Gastrocnemius medialis (tissue), 4 donors: ENCODE measurements around the gene ROBO4. TPM values are rescaled to one million over a fixed set of nuclear protein-coding genes. Genes with fewer than 3 reads are reported as not detected.

Source experiments
- ATAC-seq, 2 donors: fragments of 150-250 bp; one replicate each; pipeline ENCODE4 v1.9.1; 2016
- DNase-seq, 2 donors: peaks; one replicate each; pipeline ENCODE4 v3.0.0-alpha.2; 2019
- H3K27ac ChIP-seq, 4 donors: fragments of 200-600 bp; sonication (generic); 1 replicate in 1 of 4; 2 replicates in 3 of 4; pipeline ENCODE4 v1.5.1; 2016 to 2018; ENCODE audit warnings: mild to moderate bottlenecking in 2 of 4, moderate library complexity in 1 of 4
- H3K27me3 ChIP-seq, 3 donors: fragments of 200-600 bp; sonication (generic) in 2 of 3; 1 replicate in 1 of 3; 2 replicates in 2 of 3; pipeline versions ENCODE4 v1.5.1 to v1.6.0; 2016 to 2019; ENCODE audit warnings: mild to moderate bottlenecking in 1 of 3, moderate library complexity in 1 of 3
- H3K36me3 ChIP-seq, 2 donors: fragments of 200-600 bp; sonication (generic) in 1 of 2; one replicate each; pipeline ENCODE4 v1.5.1; 2017 to 2018
- H3K4me1 ChIP-seq, 2 donors: fragments of 200-600 bp; sonication (generic) in 1 of 2; one replicate each; pipeline ENCODE4 v1.5.1; 2016 to 2017; ENCODE audit warnings: mild to moderate bottlenecking in 2 of 2
- H3K4me3 ChIP-seq, 4 donors: fragments of 200-600 bp; sonication (generic) in 3 of 4; 1 replicate in 1 of 4; 2 replicates in 3 of 4; pipeline ENCODE4 v1.5.1; 2016 to 2019; ENCODE audit warnings: mild to moderate bottlenecking in 2 of 4
- H3K9me3 ChIP-seq, 3 donors: fragments of 200-600 bp; sonication (generic) in 2 of 3; 1 replicate in 1 of 3; 2 replicates in 2 of 3; pipeline ENCODE4 v1.5.1; 2016 to 2019
- POLR2A ChIP-seq, 2 donors: fragments of 450-650 bp; IDR thresholded peaks; one replicate each; pipeline ENCODE4 v1.6.1; 2017; ENCODE audit warnings: antibody characterized with exemption in 2 of 2, mild to moderate bottlenecking in 2 of 2, moderate library complexity in 2 of 2
- in situ Hi-C, 4 donors: fragments of 200-750 bp; cut with MboI; loops; one replicate each; pipeline versions ENCODE4 v1.15.0 to v1.8.0; 2017; ENCODE audit warnings: low sequenced_read_pairs in 4 of 4
- intact Hi-C: fragments of 100-400 bp; cut with DNase I; formaldehyde crosslinking; loops from one replicate; pipeline ENCODE4 v1.15.1; 2023; ENCODE audit warnings: low total_unique reads
- total RNA-seq, 4 donors: library from RNA; depleted of rRNA; stranded (reverse); fragments of >200 nt; gene quantifications; one replicate each; pipeline versions ENCODE4 v1.1.0 to v1.2.3, GENCODE V29; 2016
- TF ChIP-seq, protein P1 (sequence below), 5 experiments: fragments of 450-650 bp in 3 of 5; fragments of 200-600 bp in 2 of 5; sonication (generic) in 2 of 5; IDR thresholded peaks in 4 of 5; conservative IDR thresholded peaks in 1 of 5; 1 replicate in 4 of 5; 2 replicates in 1 of 5; pipeline ENCODE4 v1.5.1; 2016 to 2019; ENCODE audit warnings: antibody characterized with exemption in 5 of 5, mild to moderate bottlenecking in 3 of 5, moderate library complexity in 3 of 5

The ROBO4 gene
- total RNA-seq, 4 donors from 2014 or later, result 7.6 to 18.7 (median 14.7) TPM

- Histone ChIP-seq H3K27ac (no peak overlapping the region), H3K9me3 (no peaks in the 10 kb centered on the region), H3K4me3 (no peak overlapping the region), H3K27me3 (no peaks in the 10 kb centered on the region), H3K36me3 (no peaks in the 10 kb centered on the region), H3K4me1 (no peaks in the 10 kb centered on the region)
- intact Hi-C loops (no loop called here), in situ Hi-C loops (no loop called here)
- ATAC-seq (no peak), DNase-seq (no peak)
- TF ChIP-seq, protein P1, sequence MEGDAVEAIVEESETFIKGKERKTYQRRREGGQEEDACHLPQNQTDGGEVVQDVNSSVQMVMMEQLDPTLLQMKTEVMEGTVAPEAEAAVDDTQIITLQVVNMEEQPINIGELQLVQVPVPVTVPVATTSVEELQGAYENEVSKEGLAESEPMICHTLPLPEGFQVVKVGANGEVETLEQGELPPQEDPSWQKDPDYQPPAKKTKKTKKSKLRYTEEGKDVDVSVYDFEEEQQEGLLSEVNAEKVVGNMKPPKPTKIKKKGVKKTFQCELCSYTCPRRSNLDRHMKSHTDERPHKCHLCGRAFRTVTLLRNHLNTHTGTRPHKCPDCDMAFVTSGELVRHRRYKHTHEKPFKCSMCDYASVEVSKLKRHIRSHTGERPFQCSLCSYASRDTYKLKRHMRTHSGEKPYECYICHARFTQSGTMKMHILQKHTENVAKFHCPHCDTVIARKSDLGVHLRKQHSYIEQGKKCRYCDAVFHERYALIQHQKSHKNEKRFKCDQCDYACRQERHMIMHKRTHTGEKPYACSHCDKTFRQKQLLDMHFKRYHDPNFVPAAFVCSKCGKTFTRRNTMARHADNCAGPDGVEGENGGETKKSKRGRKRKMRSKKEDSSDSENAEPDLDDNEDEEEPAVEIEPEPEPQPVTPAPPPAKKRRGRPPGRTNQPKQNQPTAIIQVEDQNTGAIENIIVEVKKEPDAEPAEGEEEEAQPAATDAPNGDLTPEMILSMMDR (IDR thresholded peaks at IDR 0.05 in 4 of 5, conservative IDR thresholded peaks at IDR 0.05 in 1 of 5), result no peak
- TF ChIP-seq POLR2A (IDR thresholded peaks at IDR 0.05), result no peak
These were observed 40.6 kb upstream of the ROBO4 start for GRCh38 chr11:124938206-124938765.

GRCh38 chr11:124937336-124937935, 39.8 kb upstream of the ROBO4 start:
- Histone ChIP-seq H3K4me1 (no peaks in the 10 kb centered on the region), H3K4me3 (no peak overlapping the region), H3K36me3 (no peaks in the 10 kb centered on the region), H3K9me3 (no peaks in the 10 kb centered on the region), H3K27me3 (no peaks in the 10 kb centered on the region), H3K27ac (no peak overlapping the region)
- no peak for TF ChIP-seq POLR2A (IDR thresholded peaks at IDR 0.05)
- TF ChIP-seq, protein P1 (IDR thresholded peaks at IDR 0.05 in 4 of 5, conservative IDR thresholded peaks at IDR 0.05 in 1 of 5), result no peak
- in situ Hi-C loops, result no loop called here
- no peak for DNase-seq
- no peak for ATAC-seq
- intact Hi-C loops, result no loop called here

GRCh38 chr11:124935548-124936514, 38.2 kb upstream of the ROBO4 start, which contains the start of gene HEPACAM:
Gene HEPACAM (minus strand): TSS chr11:124936047. CDS start chr11:124936006, 41 bp downstream.
- H3K9me3 ChIP-seq, result no peaks in the 10 kb centered on the region
- ATAC-seq (no peak), DNase-seq (no peak)
- H3K4me1 ChIP-seq, result no peaks in the 10 kb centered on the region
- in situ Hi-C loops (no loop called here), intact Hi-C loops (no loop called here)
- H3K4me3 ChIP-seq, result no peak within 1 kb of the TSS
- H3K27ac ChIP-seq, result no peak within 1 kb of the TSS
- TF ChIP-seq POLR2A (IDR thresholded peaks at IDR 0.05), result no peak
- H3K27me3 ChIP-seq, result no peaks in the 10 kb centered on the region
- H3K36me3 ChIP-seq, result no peaks in the 10 kb centered on the region

GRCh38 chr11:124934862-124935547, 37.3 kb upstream of the ROBO4 start:
- in situ Hi-C loops (no loop called here), intact Hi-C loops (no loop called here)
- no peak overlapping the region for H3K4me3 ChIP-seq
- no peak for DNase-seq
- no peak overlapping the region for H3K27ac ChIP-seq
- H3K27me3 ChIP-seq, result no peaks in the 10 kb centered on the region
- no peaks in the 10 kb centered on the region for H3K9me3 ChIP-seq
- no peaks in the 10 kb centered on the region for H3K36me3 ChIP-seq
- no peak for ATAC-seq
- TF ChIP-seq, protein P1 (IDR thresholded peaks at IDR 0.05 in 4 of 5, conservative IDR thresholded peaks at IDR 0.05 in 1 of 5), result no peak
- no peak for TF ChIP-seq POLR2A (IDR thresholded peaks at IDR 0.05)
- no peaks in the 10 kb centered on the region for H3K4me1 ChIP-seq
